Aorta (tissue), 5 donors: ENCODE results near the gene XYLT1. TPM values are rescaled to one million over a fixed set of nuclear protein-coding genes. Genes with fewer than 3 reads are reported as not detected.

Source experiments
- ATAC-seq: fragments of 200-7000 bp; cut with Tn5 transposase; one replicate; pipeline ENCODE4 v1.9.1; 2022; ENCODE audit warnings: moderate library complexity; ENCODE audit not compliant: low FRiP score
- DNase-seq, 2 donors: peaks; one replicate each; pipeline ENCODE4 v3.0.0-alpha.2; 2020
- H3K27ac ChIP-seq, 2 donors: one replicate each; pipeline ENCODE4 v1.5.1; 2013; ENCODE audit warnings: low read length in 2 of 2, mild to moderate bottlenecking in 2 of 2, moderate library complexity in 2 of 2, control low read depth in 1 of 2, inconsistent platforms in 1 of 2, low read depth in 1 of 2
- H3K27me3 ChIP-seq, 2 donors: one replicate each; pipeline ENCODE4 v1.6.1; 2013; ENCODE audit warnings: control low read depth in 1 of 2, low read length in 1 of 2, mild to moderate bottlenecking in 1 of 2, moderate library complexity in 1 of 2; ENCODE audit not compliant: insufficient read depth in 2 of 2, control insufficient read depth in 1 of 2
- H3K36me3 ChIP-seq, 2 donors: one replicate each; pipeline ENCODE4 v1.6.1; 2013; ENCODE audit warnings: control low read depth in 1 of 2, low read length in 1 of 2, mild to moderate bottlenecking in 1 of 2; ENCODE audit not compliant: insufficient read depth in 2 of 2, control insufficient read depth in 1 of 2
- H3K4me1 ChIP-seq, 2 donors: one replicate each; pipeline ENCODE4 v1.6.1; 2013; ENCODE audit warnings: low read length in 2 of 2, control low read depth in 1 of 2, mild to moderate bottlenecking in 1 of 2, moderate library complexity in 1 of 2; ENCODE audit not compliant: insufficient read depth in 2 of 2, control insufficient read depth in 1 of 2
- H3K4me3 ChIP-seq, 2 donors: one replicate each; pipeline ENCODE4 v1.5.1; 2013; ENCODE audit warnings: low read length in 2 of 2, control low read depth in 1 of 2, mild to moderate bottlenecking in 1 of 2
- H3K9me3 ChIP-seq: one replicate; pipeline ENCODE4 v1.6.1; 2013; ENCODE audit warnings: mild to moderate bottlenecking, low read length; ENCODE audit not compliant: control insufficient read depth
- WGBS, 2 donors: extraction: QIAGEN DNeasy Blood & Tissue Kit; methylation state at CpG; one replicate each; pipeline ENCODE4 v1.1.7; 2013; 5-methylcytosine and 5-hydroxymethylcytosine counted together
- intact Hi-C, 2 donors: fragments of 100-400 bp; cut with DNase I; formaldehyde crosslinking; loops; one replicate each; pipeline versions ENCODE4 v1.14.2 to v1.15.0; 2022
- polyA plus RNA-seq, 2 donors: library from polyadenylated mRNA; stranded (reverse); fragments of 200-250 nt; gene quantifications; one replicate each; pipeline ENCODE4 v1.2.3, GENCODE V29; 2013
- total RNA-seq, 2 donors: library from RNA; stranded (reverse); fragmentation: NEBNext Ultra II Directional; extraction: Animal tissue kit (Norgen Biotek cat#: 25700); gene quantifications; one replicate each; pipeline ENCODE4 v1.2.1, GENCODE V29; 2021
- donor health status: healthy with polysubstance abuse.
- donor health status: Bipolar disorder and iron deficiency.
- donor health status: DM: no; HTN: no; CAD: no.
- donor health status: DM: no; HTN: no; CAD: no.
- donor health status: DM: yes; HTN: yes; CAD: no.

XYLT1 gene
- total and polyA plus RNA-seq, 4 donors: 1.3 to 15.9 (median 8.6) TPM

DNA sequence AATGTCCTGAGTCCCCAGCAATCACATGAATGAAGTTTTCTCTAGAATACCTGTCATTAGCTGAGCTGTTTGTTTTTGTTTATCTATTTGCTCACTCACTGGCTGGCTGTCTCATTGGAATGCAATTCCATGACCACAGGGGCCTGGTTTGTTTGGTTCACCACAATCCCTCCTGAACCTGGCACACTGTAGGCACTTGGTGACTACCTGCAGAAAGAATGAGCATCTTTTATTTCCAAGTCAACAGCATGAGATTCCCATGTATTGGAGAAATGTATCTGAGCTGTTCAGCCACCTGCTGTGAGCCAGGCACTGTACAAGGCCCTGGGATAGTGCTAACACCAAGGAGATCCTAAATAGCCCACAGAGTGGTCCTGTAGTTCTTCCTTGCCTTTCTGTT lies 345.1 kb downstream of the XYLT1 start:
- H3K4me3 ChIP-seq: no peak overlapping the region
- no peaks in the 10 kb centered on the region for H3K27me3 ChIP-seq
- ATAC-seq (no peak), DNase-seq (no peak)
- H3K36me3 ChIP-seq: peaks cover 0 to 6% of the 10 kb centered on the region in 2 donors
- H3K27ac ChIP-seq: no peak overlapping the region
- intact Hi-C loops: no loop called here
- no peaks in the 10 kb centered on the region for H3K4me1 ChIP-seq
- no peaks in the 10 kb centered on the region for H3K9me3 ChIP-seq

DNA sequence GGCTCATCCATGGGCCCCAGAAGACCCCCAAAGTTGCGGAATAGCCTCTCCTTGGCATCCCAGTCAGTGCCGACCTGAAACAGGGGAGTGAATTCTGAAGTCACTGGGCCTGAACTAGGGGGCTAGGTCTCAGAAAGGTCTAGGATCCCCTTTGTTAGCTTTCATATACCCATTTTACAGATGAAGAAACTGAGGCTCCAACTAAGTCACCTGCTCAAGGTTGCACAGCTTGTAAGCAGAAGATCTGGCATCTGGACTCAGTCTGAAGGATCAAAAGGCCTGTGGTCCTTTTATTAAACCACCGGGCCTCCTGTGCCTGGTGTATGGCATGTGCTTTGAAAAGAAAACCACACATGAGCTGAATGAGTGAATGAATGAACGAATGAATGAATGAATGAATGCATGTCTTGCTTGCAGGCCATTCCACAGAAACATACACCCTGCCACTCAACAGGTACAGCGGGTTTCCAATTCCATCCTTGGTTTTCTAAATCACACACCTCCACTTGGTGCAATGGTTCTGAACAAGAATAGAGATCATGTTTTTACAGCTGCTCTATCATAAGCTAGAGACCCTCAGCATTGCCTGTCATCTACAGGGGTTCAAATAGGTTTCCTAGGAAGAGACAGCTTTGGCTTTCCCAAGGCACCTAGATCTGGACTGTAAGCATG lies 352.7 kb downstream of the XYLT1 start:
- intact Hi-C loops: no loop called here
- Histone ChIP-seq H3K9me3 (no peaks in the 10 kb centered on the region), H3K36me3 (peaks cover 3% of the 10 kb centered on the region in 2 donors), H3K27ac (no peak overlapping the region), H3K4me3 (no peak overlapping the region), H3K27me3 (no peaks in the 10 kb centered on the region), H3K4me1 (no peaks in the 10 kb centered on the region)
- WGBS, 2 donors: 82 to 90% methylated on average over 5 of the region's 5 CpGs
- DNase-seq (no peak), ATAC-seq (no peak)

DNA sequence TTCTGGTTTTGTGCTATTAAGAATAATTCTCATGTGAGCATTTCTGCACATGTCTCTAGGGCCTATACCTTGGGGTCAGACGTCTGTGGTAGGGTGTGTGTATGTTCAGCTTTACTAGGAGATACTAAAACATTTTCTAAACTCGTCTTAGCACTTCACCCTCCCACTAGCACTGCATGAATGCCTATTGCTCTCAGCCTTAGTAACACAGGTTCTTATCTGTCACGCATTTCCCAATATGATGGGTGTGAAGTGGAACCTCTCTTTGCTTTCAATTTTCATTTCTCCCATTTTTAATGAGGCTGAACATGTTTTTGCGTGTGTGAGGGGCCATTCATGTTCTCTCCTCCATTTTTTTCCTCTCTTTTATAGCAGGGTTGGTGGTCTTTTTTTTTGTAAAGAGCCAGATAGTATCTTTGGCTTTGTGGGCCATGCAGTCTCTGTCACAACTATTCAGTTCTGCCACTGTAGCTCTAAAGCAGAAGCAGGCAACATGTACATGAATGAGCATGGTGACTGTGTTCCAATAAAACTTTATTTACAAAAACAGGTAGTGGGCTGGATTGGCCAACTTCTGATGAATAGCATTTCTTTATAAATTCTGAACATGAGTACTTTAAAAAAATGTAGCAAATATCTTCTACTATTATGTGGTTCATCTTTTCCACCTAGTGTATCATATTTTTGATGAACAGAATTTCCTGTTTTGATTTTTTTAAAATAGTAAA lies 354.0 kb downstream of the XYLT1 start:
- H3K36me3 ChIP-seq: peaks cover 3% of the 10 kb centered on the region in 2 donors
- H3K27ac ChIP-seq: no peak overlapping the region
- no peaks in the 10 kb centered on the region for H3K27me3 ChIP-seq
- 93 to 95% methylated on average over 4 of the region's 4 CpGs for WGBS, 2 donors
- no peak for DNase-seq
- ATAC-seq: no peak
- intact Hi-C loops: no loop called here
- H3K9me3 ChIP-seq: no peaks in the 10 kb centered on the region
- H3K4me3 ChIP-seq: no peak overlapping the region
- no peaks in the 10 kb centered on the region for H3K4me1 ChIP-seq

DNA sequence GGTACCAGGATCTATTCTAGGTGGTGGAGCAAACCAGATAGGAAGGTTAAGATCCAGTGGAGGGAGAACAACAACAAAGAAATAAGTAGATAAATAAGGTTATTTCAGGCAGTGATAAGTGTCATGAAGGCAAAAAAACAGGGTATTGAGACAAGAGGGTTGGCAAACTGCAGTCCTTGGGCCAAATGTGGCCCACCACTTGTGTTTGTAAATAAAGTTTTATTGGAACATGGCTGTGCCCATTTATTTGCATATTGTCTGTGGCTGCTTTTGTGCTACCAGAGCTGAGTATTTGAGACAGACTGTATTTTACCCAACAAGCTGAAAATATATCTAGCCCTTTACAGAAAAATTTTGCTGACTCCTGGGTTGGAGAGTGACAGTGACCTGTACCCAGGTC lies 361.3 kb downstream of the XYLT1 start:
- Histone ChIP-seq H3K27me3 (no peaks in the 10 kb centered on the region), H3K27ac (no peak overlapping the region), H3K4me1 (no peaks in the 10 kb centered on the region), H3K4me3 (no peak overlapping the region), H3K9me3 (no peaks in the 10 kb centered on the region), H3K36me3 (no peaks in the 10 kb centered on the region)
- DNase-seq (no peak), ATAC-seq (no peak)
- intact Hi-C loops: no loop called here

DNA sequence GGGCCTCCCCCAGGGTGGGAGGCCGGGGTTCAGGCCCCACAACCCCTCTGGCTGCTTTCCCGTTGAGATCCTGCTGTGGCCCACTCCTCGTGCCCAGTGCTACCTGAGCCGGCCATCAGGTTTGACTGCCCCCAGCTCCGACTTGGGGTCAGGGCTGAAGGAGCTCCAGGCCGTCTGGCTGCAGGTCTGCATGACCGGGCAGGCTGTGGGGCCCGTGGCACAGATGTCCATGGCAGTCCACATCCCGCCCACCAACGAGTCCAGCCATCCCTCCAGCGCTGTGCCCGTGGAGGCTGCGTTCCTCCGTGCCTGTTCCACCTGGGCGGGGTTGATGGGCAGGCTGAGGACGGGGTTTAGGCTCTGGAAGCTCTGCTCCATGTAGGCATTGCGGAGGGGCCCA lies 362.2 kb downstream of the XYLT1 start:
- WGBS, 2 donors: 89 to 92% methylated on average over 17 of the region's 17 CpGs
- ATAC-seq (no peak), DNase-seq (no peak)
- H3K9me3 ChIP-seq: no peaks in the 10 kb centered on the region
- H3K36me3 ChIP-seq: no peaks in the 10 kb centered on the region
- H3K4me3 ChIP-seq: no peak overlapping the region
- intact Hi-C loops: no loop called here
- no peak overlapping the region for H3K27ac ChIP-seq
- no peaks in the 10 kb centered on the region for H3K4me1 ChIP-seq
- no peaks in the 10 kb centered on the region for H3K27me3 ChIP-seq

DNA sequence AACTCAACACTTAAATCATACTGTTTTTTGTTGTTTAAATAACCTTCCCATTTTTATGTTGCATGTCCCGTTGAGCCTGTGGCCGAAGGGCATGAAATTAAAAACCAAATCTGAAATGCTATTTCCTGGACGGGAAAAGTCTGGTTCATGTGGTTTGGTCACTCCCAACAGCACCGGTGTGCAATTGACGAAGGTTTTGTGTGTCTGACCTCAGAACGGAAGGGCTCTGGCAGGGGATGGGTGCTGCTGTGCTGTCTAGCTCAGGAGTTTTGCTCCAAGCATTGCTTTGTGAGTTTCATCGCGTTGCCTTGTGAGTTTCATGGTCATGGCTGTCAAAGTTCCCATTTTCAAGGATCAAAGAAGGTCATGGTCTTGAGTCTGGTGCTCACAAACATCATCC lies 363.3 kb downstream of the XYLT1 start:
- ATAC-seq (no peak), DNase-seq (no peak)
- H3K36me3 ChIP-seq: no peaks in the 10 kb centered on the region
- no peaks in the 10 kb centered on the region for H3K4me1 ChIP-seq
- H3K27me3 ChIP-seq: no peaks in the 10 kb centered on the region
- no peaks in the 10 kb centered on the region for H3K9me3 ChIP-seq
- no peak overlapping the region for H3K27ac ChIP-seq
- no peak overlapping the region for H3K4me3 ChIP-seq
- WGBS, 2 donors: 91 to 92% methylated on average over 8 of the region's 8 CpGs
- intact Hi-C loops: no loop called here

DNA sequence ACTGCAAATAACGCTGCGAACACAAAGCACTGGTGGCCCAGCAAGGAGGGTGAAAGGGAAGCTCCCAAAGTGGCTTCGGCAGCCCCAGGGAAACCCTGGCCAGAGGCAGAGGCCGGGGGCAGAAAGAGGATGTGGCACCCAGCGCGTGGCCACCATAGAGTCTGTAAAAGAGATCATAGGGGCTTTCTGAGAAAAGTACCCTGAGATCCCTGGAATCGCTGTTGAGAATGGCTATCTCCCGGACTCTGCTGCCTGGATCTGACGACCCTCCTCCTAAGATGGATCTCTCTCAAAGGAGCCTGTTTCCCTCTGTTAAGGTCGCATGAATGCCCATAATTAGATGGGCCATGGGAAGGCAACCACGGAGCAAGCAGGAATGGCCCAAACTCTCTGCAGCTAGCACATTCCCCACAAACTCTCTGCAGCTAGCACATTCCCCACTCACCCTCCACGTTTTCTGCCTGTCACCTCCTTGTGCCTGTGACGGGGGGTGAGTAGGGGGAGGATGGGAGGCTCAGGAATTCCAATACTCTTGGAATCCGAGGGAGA lies 364.4 kb downstream of the XYLT1 start:
- peaks cover 1% of the 10 kb centered on the region for H3K9me3 ChIP-seq
- H3K36me3 ChIP-seq: no peaks in the 10 kb centered on the region
- no peaks in the 10 kb centered on the region for H3K4me1 ChIP-seq
- intact Hi-C loops: no loop called here
- ATAC-seq: no peak
- WGBS, 2 donors: 60 to 69% methylated on average over 14 of the region's 14 CpGs
- no peak for DNase-seq
- H3K4me3 ChIP-seq: no peak overlapping the region
- H3K27ac ChIP-seq: no peak overlapping the region
- H3K27me3 ChIP-seq: no peaks in the 10 kb centered on the region

DNA sequence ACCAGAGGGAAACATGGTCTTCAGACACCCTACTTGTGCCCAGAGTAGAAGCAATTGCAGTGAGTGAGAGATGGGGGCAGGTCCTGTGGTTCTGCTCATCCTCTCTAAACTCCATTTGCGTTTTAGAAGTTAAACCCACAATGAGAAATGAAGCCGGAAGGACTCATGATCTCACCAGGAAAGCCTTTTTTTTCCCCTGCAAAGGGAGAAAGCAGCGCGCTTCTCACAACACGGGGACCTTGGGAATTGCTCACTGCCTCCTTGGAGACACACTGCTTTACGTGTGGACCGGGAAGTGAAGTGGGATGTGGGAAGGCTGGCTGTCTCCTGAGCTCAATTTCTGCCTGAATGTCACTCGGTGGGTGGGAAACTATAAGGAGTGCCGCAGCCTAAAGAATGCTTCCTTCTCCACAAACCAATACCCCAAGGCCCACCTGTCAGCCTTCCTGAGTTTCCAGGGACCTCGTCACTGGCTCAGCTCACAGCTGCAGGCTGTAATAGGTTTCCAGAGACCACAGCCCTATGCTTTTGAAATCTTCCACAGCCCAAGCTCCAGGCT lies 365.4 kb downstream of the XYLT1 start:
- Histone ChIP-seq H3K36me3 (no peaks in the 10 kb centered on the region), H3K4me3 (no peak overlapping the region), H3K9me3 (peaks cover 1% of the 10 kb centered on the region), H3K27ac (no peak overlapping the region), H3K27me3 (no peaks in the 10 kb centered on the region), H3K4me1 (no peaks in the 10 kb centered on the region)
- DNase-seq (no peak), ATAC-seq (no peak)
- WGBS, 2 donors: 53 to 58% methylated on average over 10 of the region's 10 CpGs
- intact Hi-C loops: no loop called here

DNA sequence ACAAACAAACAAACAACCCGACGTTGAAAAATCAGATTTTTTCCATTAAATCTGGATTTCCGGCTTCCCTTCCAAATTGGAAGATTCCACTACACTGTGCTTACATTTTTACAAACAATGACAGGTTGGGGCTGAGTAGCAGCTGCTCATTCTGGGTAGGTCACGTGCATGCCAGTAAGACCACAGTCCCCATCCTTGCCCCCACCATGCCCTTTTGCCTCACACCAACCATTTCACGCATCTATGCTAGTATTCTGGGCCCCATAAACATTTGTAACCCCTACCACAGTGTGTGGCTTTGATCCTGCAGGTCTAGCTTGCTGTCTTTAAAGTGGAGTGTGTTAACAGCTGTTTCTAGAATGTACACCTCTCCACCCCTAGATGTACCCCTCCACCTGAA lies 366.1 kb downstream of the XYLT1 start:
- DNase-seq (no peak), ATAC-seq (no peak)
- no peak overlapping the region for H3K27ac ChIP-seq
- H3K4me3 ChIP-seq: no peak overlapping the region
- H3K36me3 ChIP-seq: no peaks in the 10 kb centered on the region
- peaks cover 1% of the 10 kb centered on the region for H3K9me3 ChIP-seq
- 69 to 80% methylated on average over 5 of the region's 5 CpGs for WGBS, 2 donors
- no peaks in the 10 kb centered on the region for H3K4me1 ChIP-seq
- intact Hi-C loops: no loop called here
- no peaks in the 10 kb centered on the region for H3K27me3 ChIP-seq
